GM18951 (cell line): ENCODE measurements around the gene TFCP2.

Source experiments
- POLR2A ChIP-seq: IDR thresholded peaks from 4 replicates; pipeline ENCODE4 v1.6.1; 2011; ENCODE audit warnings: mild to moderate bottlenecking; ENCODE audit not compliant: insufficient read length, insufficient read depth; ENCODE audit errors: extremely low read depth
- in situ Hi-C: fragments of 300-500 bp; cut with MboI; formaldehyde crosslinking; loops from one replicate; pipeline ENCODE4 v1.12.0; 2022; ENCODE audit warnings: low sequenced_read_pairs, mixed read lengths, inconsistent platforms; ENCODE audit not compliant: unreplicated experiment

TFCP2 gene

DNA sequence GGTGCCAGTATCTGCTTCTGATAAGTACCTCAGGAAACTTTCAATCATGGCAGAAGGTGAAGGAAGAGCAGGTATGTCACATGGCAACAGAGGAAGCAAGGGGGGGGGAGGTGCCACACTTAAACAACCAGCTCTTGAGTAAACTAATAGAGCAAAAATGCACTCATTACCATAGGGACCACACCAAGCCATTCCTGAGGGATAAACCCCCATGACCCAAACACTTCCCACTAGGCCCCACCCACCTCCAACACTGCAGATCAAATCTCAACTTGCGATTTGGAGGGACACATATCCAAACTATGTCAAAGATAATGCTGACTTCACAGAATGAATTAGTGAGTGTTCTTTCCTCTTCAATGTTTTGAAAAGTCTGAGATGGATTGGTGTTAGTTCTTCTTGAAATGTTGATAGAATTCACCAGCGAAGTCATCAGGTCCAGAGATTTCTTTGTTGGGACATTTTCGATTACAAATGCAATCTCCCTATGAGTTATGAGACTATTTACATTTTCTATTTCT is 16.6 kb downstream of the TFCP2 start:
- TF ChIP-seq POLR2A = no peak
- in situ Hi-C loops = no loop called here

DNA sequence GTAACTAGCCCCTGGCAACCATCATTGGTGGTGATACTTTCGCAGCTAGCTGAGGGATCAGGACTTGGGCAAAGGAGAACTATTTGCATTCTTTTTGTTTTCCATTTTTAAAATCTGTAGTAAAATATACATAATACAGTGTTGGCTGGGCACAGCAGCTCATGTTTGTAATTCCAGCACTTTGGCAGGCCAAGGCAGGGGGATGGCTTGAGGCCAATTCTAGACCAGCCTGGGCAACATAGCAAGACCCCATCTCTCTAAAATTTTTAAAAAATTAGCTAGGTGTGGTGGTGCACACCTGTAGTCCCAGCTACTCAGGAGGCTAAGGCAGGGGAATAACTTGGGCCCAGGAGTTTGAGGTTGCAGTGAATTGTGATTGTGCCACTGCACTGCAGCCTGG is 20.0 kb downstream of the TFCP2 start:
- in situ Hi-C loops = no loop called here
- TF ChIP-seq POLR2A = no peak

DNA sequence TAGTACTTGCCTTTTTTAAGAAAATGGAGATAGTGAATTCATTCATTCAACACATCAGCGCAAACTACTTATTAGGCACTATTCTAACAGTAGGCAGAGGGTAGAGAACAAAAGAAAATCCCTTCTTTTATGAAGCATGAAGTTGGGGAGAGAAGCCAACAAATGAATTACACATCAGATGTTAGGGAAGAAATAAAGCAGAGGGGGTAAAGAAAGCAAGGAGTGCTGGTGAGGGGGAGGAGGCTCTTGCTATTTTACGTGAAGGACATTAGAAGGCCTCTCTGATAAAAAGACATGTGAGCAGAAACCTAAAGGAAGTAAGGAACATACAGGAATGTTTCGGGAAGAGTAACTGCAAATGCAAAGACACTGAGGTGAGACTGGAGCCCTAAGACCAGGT is 22.2 kb downstream of the TFCP2 start:
- no peak for TF ChIP-seq POLR2A
- in situ Hi-C loops = no loop called here

DNA sequence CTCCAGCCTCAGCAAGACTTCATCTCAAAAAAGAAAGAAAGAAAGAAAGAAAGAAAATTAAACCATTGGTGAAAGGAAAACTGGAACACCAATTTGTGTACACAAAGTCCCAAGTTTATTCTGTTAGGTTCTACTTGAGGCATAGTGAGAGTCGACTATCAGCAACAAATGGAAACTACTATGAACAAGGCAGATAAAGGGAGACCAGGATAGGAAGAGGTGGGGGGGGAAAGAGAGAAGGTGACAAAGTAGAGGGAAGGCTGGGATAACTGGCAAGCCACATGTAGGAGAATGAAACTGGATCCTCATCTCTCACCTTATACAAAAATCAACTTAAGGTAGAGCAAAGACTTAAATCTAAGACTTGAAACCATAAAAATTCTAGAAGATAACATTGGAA is 25.6 kb downstream of the TFCP2 start:
- TF ChIP-seq POLR2A = no peak
- in situ Hi-C loops = no loop called here

DNA sequence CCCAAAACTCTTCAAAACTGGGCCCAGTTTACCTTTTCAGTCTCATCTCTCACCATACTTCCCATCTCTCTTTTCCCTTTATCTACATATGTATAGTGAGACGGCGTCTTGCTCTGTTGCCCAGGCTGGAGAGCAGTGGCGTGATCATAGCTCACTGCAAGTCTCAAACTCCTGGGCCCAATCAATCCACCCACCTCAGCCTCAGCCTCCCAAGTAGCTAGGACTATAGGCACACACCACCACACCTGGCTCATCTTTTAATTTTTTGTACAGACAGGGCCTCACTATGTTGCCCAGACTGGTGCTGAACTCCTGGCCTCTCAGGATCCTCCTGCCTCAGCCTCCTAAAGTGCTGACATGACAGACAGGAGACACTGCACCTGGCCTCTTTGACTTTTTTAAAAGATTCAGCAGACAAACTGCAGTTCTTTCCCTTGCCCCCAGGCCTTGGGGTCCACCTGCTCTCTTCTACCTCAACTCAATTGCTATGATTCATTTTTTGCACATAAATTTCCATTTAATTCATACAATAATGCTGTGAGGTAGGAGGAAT is 33.6 kb downstream of the TFCP2 start:
- no peak for TF ChIP-seq POLR2A
- in situ Hi-C loops = no loop called here

DNA sequence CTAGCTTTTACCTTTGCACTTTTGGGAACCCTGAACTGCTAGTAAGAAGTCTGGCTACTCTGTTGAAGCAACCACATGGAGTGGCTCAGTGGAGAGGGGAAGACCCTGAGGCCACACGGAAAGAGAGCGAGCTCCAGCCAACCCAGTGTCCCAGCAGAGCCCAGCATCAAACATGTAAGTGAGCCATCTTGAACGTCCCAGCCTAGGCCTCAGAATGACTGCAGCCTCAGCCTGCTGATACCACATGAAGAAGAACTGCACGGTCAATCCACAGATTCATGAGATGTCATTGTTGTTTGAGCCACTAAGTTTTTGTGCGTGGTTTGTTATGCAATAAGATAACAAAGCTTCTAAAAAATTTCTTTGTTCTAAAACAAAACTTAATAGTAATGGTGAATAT is 40.2 kb downstream of the TFCP2 start:
- in situ Hi-C loops = no loop called here
- no peak for TF ChIP-seq POLR2A

DNA sequence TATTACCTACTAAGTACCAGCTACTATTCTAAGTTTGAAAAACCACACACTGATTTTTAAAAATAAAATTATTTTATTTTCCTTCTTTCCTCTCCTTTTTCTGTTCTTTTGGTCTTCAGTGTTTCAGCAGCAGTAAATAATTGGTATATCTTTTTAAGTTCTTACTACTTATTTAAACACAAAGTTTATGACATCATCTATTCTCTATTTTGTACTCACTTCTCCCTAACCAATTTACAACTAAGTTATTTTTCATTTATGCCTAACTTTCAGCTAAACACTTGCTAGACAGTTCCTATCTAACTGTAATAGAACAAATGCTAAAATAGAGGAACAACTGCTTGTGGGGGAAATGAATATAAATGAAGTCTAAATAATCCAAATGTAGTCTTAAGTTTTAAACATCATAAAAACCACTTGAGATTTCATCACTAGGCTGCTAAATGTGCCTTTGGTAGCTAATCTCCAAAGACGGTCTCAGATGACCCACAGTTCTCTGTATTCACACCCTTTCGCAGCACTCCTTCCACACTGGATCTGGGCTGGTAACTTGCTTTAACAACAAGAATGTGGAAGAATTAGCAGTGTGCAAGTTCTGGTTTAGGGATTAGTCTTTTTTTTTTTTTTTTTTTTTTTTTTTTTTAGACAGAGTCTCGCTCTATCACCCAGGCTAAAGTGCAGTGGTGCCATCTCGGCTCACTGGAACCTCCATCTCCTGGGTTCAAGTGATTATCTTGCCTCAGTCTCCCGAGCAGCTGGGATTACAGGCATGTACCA is 41.0 kb downstream of the TFCP2 start:
- no peak for TF ChIP-seq POLR2A
- in situ Hi-C loops = no loop called here

DNA sequence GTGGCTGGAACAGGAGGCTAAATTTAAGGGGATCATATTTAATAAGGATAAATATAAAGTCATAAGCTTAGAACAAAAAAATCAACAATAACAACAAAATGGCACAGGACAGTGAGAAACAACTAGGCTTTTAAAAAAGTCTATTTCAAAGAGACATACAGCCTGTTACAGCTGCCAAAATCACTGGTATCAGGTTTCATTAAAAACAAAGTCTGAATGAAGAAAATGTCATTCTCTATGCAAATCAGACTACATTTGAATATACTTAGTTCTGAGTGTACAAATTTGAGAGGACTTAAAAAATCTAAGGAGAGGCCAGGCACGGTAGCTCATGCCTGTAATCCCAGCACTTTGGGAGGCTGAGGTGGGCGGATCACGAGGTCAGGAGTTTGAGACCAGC is 44.0 kb downstream of the TFCP2 start:
- TF ChIP-seq POLR2A = no peak
- in situ Hi-C loops = no loop called here

DNA sequence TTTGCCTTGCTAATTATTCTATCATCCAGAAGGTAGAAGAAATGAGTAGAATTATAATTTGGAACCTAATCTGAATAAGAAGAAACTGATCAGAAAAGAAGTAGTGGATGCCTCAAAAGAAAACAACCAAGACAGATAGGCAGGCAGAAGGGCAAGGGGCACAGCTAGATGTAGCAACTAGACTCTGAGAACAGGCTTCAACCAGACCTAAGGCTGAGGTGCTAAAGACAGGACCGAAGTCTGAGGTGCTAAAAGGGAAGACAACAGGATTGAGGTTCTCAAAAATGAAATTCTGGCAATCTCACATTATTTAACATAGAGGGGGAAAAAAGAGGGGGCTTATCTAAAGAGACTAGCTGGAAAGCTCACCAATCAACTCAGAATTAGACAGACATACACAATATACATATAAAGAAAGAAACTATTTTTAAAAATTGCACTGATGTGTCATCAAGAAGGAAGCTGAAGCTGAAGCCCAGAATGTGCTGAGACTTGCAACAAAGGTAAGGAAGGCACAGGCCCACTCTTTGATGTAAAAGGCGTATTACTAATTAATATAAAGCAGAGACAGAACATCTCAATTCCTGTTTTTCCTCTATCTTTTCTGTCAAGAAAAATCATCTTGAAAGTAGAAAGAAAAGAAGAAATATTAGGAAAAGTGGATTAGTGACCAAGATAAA is 45.7 kb downstream of the TFCP2 start:
- in situ Hi-C loops = no loop called here
- no peak for TF ChIP-seq POLR2A

DNA sequence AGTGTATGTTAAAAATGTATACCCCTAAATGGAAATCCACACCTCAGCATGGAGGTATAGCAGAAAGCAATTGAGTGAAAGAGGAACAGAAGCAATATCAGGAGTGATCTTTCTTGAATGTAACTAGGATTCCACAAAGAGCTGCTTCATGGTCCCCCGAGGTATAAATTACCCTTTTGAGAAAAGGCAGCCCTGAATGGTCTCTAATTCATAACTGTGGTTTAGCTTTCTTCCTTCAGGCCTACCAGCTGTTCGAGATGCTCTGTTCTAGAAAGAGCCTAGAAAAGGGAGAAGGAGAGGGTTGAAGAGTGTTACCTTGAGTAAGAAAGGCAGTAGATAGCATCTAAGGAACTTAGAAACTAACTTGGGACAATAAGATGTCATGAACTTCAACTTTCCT is 46.6 kb downstream of the TFCP2 start:
- in situ Hi-C loops = no loop called here
- TF ChIP-seq POLR2A = no peak

DNA sequence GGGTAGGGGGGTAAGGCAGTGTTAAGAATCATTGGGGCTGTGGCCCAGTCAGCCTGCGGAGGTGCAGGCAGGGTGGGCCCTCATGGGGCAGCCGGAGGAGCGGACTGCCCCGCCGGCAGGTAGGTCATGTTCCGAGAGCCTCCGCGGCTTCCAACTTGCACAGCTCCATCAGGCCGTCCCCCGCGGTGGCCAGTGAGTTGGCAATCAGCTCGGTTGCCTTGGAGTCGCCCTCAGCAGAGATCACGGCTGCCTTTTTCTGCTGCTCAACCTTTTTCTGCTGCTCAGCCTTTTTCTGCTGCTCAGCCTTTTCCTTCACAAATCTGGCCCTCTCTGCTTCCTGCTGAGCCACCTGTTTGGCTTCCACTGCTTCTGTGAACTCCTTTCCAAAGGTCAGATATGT is 48.4 kb downstream of the TFCP2 start:
- TF ChIP-seq POLR2A = no peak
- in situ Hi-C loops = no loop called here

DNA sequence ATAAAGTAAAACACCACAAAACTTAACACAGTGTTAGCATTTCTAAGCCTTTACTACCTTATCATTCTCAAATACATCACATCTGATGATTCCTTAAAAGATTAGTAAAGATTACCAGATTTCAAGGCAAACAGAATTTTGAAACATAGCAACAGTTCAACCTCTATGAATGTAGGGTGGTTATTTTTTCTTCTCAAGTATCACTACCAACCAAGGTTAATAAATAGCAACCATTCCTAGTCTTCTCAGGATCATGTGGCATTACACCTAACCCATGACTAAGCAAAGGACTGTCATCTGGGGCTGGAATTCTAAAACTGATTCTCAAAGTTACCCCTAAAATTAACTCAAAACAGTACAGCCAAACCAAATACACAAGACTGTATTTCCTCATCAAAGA is 50.1 kb downstream of the TFCP2 start:
- in situ Hi-C loops = no loop called here
- no peak for TF ChIP-seq POLR2A

DNA sequence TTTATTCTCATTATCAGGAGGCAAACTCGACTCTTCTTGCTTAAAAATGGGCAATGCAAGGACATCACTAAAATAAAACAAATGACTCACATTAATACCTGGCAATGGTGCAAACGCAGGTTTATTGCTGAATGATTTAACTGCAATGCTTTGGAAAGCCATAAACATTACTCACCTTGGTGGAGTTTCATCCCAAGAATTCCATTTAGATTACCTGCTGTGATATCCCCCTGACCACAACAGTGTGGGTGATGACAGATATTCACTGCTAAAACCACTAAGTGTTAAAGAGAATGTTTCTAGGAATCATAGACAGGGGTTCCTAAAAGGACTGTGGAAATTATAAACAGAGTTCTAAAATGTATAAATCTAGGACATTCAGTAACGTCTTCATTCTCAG is 54.2 kb downstream of the TFCP2 start:
- TF ChIP-seq POLR2A = no peak
- in situ Hi-C loops = no loop called here

DNA sequence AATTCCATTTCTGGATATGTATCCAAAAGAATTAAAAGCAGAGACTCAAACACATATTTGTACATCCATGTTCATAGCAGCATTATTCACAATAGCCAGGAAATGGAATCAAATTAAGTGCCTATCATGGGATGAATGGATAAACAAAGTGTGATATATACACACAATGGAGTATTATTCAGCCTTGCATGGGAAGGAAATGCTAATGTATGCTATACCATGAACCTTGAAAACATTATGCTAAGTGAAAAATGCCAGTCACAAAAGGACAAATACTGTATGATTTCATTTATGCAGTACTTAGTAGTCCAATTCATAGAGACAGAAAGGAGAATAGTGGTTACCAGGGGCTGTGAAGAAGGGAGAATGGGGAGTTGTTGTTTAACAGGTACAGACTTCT is 57.4 kb downstream of the TFCP2 start:
- no peak for TF ChIP-seq POLR2A
- in situ Hi-C loops = no loop called here
